Gastroesophageal sphincter (tissue), 4 donors: ENCODE data around the gene THSD4. TPM values are rescaled to one million over a fixed set of nuclear protein-coding genes. Genes with fewer than 3 reads are reported as not detected.

ENCODE experiments used
- ATAC-seq: fragments of 150-250 bp; one replicate; pipeline ENCODE4 v1.9.1; 2016; ENCODE audit warnings: mild to moderate bottlenecking, moderate library complexity
- H3K27ac ChIP-seq, 4 donors: fragments of 200-600 bp; sonication (generic) in 3 of 4; 1 replicate in 3 of 4; 2 replicates in 1 of 4; pipeline ENCODE4 v1.5.1; 2016 to 2019
- H3K27me3 ChIP-seq: fragments of 200-600 bp; sonication (generic); one replicate; pipeline ENCODE4 v1.5.1; 2019
- H3K36me3 ChIP-seq, 2 donors: fragments of 200-600 bp; sonication (generic); one replicate each; pipeline ENCODE4 v1.5.1; 2019; ENCODE audit warnings: control low read depth in 1 of 2
- H3K4me1 ChIP-seq, 3 donors: fragments of 200-600 bp; sonication (generic); 1 replicate in 2 of 3; 2 replicates in 1 of 3; pipeline ENCODE4 v1.5.1; 2016 to 2019; ENCODE audit warnings: control low read depth in 2 of 3
- H3K4me3 ChIP-seq, 2 donors: fragments of 200-600 bp; sonication (generic); one replicate each; pipeline ENCODE4 v1.5.1; 2019; ENCODE audit warnings: mild to moderate bottlenecking in 1 of 2, moderate library complexity in 1 of 2
- H3K9me3 ChIP-seq, 3 donors: fragments of 200-600 bp; sonication (generic); one replicate each; pipeline ENCODE4 v1.5.1; 2017 to 2019; ENCODE audit warnings: control low read depth in 2 of 3
- EP300 ChIP-seq: sonication (generic); formaldehyde crosslinking; IDR thresholded peaks from one replicate; pipeline ENCODE4 v1.6.1; 2017; ENCODE audit warnings: antibody characterized with exemption, mild to moderate bottlenecking
- POLR2A ChIP-seq, 2 donors: fragments of 450-650 bp; IDR thresholded peaks; one replicate each; pipeline ENCODE4 v1.6.1; 2017; ENCODE audit warnings: antibody characterized with exemption in 2 of 2, mild to moderate bottlenecking in 2 of 2, moderate library complexity in 1 of 2
- POLR2AphosphoS5 ChIP-seq: sonication (generic); formaldehyde crosslinking; IDR thresholded peaks from one replicate; pipeline ENCODE4 v1.6.1; 2017; ENCODE audit warnings: antibody characterized with exemption
- WGBS, 2 donors: methylation state at CpG; one replicate each; pipeline ENCODE4 v1.1.5; 2018; ENCODE audit warnings: low coverage in 1 of 2; 5-methylcytosine and 5-hydroxymethylcytosine counted together
- total RNA-seq, 4 donors: library from RNA; depleted of rRNA; stranded (reverse); fragments of >200 nt; gene quantifications; one replicate each; pipeline ENCODE4 v1.1.0, GENCODE V29; 2016
- TF ChIP-seq, protein P1 (sequence below), 4 experiments: fragments of 200-600 bp in 2 of 4; fragments of 450-650 bp in 2 of 4; sonication (generic) in 1 of 4; IDR thresholded peaks; one replicate each; pipeline ENCODE4 v1.5.1; 2017 to 2019; ENCODE audit warnings: antibody characterized with exemption in 4 of 4, mild to moderate bottlenecking in 2 of 4, moderate library complexity in 2 of 4

THSD4 gene
- total RNA-seq, 4 donors from 2014 or later, result 4.6 to 28.5 (median 17.6) TPM

DNA sequence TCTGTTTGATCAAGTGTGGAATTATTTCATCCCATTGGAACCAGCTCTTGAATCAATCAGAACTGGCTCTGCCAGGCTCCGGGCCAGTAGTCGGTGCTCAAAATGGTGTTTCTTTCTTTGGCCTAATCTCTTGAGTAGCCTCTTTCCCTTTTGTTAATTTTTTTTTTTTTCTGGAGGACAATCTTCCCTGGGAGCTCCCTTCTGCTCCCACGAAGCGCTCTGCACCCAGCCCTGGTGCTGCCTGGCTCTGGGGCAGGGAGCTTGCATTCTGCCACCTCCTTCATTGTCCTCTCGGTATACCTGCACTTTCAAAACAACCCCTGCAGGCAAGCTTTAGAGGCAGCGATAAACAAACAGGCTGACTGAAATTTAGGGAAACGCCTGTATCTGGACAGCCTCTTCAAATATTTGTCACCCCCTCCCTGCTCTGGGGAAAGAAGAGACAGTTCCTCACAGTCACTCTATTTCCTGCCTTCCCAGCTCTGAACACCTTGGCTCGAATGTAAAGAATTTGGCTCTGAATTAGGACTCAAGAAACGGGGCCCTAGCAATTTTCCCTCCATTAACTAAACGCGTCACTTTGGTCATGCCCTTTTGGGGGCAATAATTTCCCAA, 1.1 kb upstream of the THSD4 start:
- TF ChIP-seq POLR2A (IDR thresholded peaks at IDR 0.05) (no peak), POLR2AphosphoS5 (no peak), EP300 (no peak)
- TF ChIP-seq, protein P1, sequence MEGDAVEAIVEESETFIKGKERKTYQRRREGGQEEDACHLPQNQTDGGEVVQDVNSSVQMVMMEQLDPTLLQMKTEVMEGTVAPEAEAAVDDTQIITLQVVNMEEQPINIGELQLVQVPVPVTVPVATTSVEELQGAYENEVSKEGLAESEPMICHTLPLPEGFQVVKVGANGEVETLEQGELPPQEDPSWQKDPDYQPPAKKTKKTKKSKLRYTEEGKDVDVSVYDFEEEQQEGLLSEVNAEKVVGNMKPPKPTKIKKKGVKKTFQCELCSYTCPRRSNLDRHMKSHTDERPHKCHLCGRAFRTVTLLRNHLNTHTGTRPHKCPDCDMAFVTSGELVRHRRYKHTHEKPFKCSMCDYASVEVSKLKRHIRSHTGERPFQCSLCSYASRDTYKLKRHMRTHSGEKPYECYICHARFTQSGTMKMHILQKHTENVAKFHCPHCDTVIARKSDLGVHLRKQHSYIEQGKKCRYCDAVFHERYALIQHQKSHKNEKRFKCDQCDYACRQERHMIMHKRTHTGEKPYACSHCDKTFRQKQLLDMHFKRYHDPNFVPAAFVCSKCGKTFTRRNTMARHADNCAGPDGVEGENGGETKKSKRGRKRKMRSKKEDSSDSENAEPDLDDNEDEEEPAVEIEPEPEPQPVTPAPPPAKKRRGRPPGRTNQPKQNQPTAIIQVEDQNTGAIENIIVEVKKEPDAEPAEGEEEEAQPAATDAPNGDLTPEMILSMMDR (IDR thresholded peaks at IDR 0.05), result no peak
- Histone ChIP-seq H3K27ac (no peak overlapping the region), H3K36me3 (no peaks in the 10 kb centered on the region), H3K9me3 (no peaks in the 10 kb centered on the region), H3K4me3 (no peak overlapping the region), H3K4me1 (peaks cover 0 to 18% (median 0%) of the 10 kb centered on the region in 3 donors), H3K27me3 (no peaks in the 10 kb centered on the region)
- no peak for ATAC-seq
- WGBS, 2 donors, result 78 to 79% methylated on average over 7 to 11 of the region's 11 CpGs

DNA sequence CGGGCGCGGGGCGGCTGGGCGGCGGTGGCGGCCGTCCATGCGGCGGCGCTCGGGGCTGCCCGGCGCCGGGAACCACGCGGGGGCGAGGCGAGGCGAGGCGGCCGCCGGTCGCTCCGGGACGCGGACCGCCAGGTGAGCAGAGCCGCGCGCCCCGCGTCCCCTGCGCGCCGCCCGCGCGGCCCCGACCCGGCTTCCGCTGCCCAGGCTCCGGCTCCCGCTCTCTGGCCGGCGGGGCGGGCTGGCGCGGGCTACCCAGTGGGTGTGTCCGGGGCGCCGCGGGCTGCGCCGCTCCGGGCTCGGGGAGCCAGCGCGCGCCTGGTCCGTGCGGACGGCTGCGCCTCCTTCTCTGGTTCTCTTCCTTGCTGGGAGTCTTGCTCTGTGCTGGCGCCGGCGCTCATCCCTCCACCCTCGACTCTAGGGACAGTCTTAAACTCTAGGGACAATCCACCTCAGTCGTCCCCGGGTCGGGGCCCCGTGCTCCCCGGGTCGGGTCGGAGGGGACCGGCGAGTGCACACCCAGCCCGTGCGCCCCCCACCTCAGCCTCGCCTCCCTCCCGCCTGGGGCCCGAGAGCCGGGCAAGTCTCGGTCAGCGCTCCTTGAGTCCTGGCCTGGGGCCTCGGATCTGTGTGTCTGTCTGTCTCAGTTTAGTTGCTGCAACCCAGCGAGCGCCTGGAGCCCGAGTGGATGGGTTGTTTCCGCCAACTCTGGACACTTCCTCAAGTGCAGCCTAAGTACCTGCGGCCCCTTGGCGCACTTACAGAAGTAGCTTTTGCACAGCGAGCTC, 488 bp downstream of the THSD4 start:
- TF ChIP-seq, protein P1 (IDR thresholded peaks at IDR 0.05), result no peak
- TF ChIP-seq EP300, result no peak
- TF ChIP-seq POLR2AphosphoS5, result no peak
- no peak for TF ChIP-seq POLR2A (IDR thresholded peaks at IDR 0.05)
- peaks cover 0 to 18% (median 0%) of the 10 kb centered on the region in 3 donors for H3K4me1 ChIP-seq
- no peaks in the 10 kb centered on the region for H3K27me3 ChIP-seq
- H3K27ac ChIP-seq, result peak overlapping the region; percentile 16 to 73 (median 63)
- H3K36me3 ChIP-seq, result no peaks in the 10 kb centered on the region
- peak; percentile 79 for ATAC-seq
- peak overlapping the region; percentile 57 to 65 for H3K4me3 ChIP-seq
- 7% methylated on average over 4 of the region's 93 CpGs; no CpG with 5 or more reads in 1 of the 2 donors for WGBS, 2 donors
- no peaks in the 10 kb centered on the region for H3K9me3 ChIP-seq

DNA sequence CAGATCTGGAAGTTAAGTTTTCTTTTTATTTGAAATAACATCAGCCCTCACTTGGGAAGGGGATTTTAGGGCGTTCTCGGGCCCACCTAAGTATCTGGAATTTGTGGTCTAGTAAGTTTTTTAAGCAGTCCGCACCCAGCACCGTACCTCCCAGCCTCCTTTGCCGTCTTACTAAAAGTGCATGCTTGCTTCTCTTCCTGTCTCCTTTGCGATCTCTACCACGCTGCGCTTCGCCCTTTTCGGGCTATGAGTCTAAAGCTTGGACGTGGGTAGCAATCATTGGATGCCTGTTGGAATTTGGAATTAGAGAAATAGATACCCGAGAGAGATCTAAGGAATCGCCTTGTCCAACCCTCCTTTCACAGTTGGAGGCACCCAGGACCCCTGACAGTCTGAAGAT, 1.1 kb downstream of the THSD4 start:
- WGBS, 2 donors, result 70% methylated on average over 13 of the region's 13 CpGs; no CpG with 5 or more reads in 1 of the 2 donors
- H3K27me3 ChIP-seq, result no peaks in the 10 kb centered on the region
- H3K4me1 ChIP-seq, result peaks cover 0 to 18% (median 0%) of the 10 kb centered on the region in 3 donors
- H3K36me3 ChIP-seq, result no peaks in the 10 kb centered on the region
- no peaks in the 10 kb centered on the region for H3K9me3 ChIP-seq
- H3K27ac ChIP-seq, result peak overlapping the region in 2 of 4 donors; percentile 72 to 73
- TF ChIP-seq, protein P1 (IDR thresholded peaks at IDR 0.05), result no peak
- TF ChIP-seq EP300 (no peak), POLR2A (IDR thresholded peaks at IDR 0.05) (no peak), POLR2AphosphoS5 (no peak)
- ATAC-seq, result no peak
- peak overlapping the region; percentile 57 to 65 for H3K4me3 ChIP-seq

DNA sequence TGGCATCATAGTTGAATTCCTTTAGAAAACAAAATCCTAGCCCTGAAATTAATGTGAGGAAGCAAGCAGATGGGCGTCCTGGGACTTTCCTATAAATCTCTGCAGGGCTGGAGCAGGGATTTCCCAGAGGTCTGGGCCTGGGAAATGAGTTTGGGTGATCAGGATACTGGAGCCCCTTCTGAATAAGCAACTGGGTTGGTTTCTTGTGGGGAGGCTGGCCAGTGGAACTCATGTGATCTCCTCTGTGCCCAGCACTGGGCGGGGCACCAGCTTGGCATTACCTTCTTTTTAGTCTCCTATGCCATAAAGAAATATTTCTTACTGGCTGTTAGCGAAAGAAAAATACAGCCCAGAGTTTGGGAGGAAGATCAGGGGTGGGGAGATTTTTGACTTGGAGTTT, 1.7 kb downstream of the THSD4 start:
- ATAC-seq, result no peak
- no peak for TF ChIP-seq POLR2AphosphoS5
- TF ChIP-seq POLR2A (IDR thresholded peaks at IDR 0.05), result no peak
- no peak for TF ChIP-seq EP300
- TF ChIP-seq, protein P1 (IDR thresholded peaks at IDR 0.05), result no peak
- no peaks in the 10 kb centered on the region for H3K27me3 ChIP-seq
- no peaks in the 10 kb centered on the region for H3K9me3 ChIP-seq
- H3K4me3 ChIP-seq, result no peak overlapping the region
- 76 to 92% methylated on average over 3 of the region's 3 CpGs for WGBS, 2 donors
- H3K36me3 ChIP-seq, result no peaks in the 10 kb centered on the region
- peaks cover 0 to 18% (median 0%) of the 10 kb centered on the region in 3 donors for H3K4me1 ChIP-seq
- no peak overlapping the region for H3K27ac ChIP-seq
